ENCODE results near the gene RTN3.
"Not testable (repeated sequence)": the region's sequence is repeated elsewhere in the genome, so short reads cannot be mapped to it uniquely, and the experiment has no call there.

RTN3 gene

DNA sequence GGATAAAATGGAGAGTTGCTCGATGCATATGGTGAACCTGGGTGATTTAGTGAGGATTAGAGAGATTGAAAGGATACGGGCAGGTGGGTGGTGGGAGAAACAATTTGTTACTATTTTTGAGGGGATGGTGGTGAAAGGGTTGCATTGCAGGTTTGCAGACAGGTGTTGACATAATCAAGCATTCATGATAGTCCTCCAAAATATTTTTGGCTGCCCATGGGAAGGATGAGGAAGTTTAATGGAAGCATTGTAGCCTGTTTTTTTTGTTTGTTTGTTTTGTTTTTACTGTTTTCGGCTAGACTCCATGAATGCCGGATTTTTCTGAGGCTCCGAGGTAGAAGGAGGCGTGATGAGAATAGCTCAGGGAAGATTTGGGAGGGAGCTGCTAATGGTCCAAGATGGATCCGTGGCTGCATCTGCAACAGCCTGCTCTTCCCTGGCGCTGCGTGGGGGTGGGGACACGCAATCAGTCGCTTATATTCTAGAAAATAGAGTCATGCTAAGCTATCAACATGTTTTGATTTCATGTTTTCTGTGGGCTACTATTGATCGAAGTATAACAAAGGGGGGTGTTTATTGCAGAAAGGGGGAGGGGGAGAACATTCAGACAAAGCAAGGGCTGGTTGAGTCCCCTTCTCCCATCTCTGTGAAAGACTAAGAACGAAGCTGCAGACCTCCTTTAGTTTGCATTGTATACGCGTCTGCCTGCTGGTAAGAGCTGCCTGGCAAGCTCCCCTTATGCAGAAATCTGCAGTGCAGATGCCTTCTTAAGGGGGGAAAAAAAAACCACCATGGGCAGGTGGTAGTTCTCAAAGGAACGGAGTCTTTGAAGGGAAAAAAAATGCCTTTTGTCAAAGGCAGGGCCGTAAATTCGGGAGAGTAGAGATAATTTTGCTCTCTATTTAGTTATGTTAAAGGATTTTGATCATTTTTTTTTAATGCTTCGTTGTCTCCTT, 1.0 kb downstream of the RTN3 start:
- DNase-seq (ENCODE audit: low spot score) = peak; percentile 96

DNA sequence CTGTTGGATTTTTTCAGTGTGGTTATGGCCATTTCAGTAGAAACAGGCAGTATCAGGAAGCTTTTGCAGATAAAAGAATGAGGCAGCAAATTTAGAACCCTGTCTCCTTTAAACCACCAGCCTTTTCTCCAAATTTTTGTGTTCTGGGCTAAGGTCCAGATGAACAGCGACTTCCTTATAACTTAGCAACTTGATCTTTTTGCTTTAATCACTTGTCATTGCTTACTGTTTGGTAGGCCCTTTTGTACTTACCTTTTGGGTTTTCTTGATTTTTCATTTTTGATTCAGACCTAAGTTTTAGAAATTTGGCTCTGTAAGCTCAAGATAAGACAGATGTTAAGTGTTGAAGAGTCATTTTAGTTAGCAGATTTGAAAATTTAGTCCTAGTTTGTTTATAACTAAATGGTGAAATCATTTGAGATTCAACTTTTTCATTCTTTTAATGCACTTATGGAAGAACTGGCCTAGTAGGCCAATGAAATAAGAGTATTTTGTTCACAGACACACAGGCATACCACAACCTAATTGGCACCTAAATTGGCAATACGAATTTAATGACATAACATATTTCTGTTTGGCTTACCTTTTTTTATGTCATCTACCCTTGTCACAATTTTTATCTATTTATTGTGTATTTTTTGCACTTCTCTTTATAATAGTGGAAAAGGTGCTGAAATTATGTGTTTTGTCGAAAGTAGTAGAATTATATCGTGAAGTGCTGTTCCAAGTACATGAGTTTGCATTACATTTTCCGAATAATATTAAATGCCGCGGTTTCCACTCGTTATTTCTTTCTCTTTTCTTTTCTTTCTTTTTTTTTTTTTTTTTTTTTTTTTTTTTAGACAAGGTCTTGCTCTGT, 2.1 kb downstream of the RTN3 start:
- peak; percentile 10 for DNase-seq (ENCODE audit: low spot score)

DNA sequence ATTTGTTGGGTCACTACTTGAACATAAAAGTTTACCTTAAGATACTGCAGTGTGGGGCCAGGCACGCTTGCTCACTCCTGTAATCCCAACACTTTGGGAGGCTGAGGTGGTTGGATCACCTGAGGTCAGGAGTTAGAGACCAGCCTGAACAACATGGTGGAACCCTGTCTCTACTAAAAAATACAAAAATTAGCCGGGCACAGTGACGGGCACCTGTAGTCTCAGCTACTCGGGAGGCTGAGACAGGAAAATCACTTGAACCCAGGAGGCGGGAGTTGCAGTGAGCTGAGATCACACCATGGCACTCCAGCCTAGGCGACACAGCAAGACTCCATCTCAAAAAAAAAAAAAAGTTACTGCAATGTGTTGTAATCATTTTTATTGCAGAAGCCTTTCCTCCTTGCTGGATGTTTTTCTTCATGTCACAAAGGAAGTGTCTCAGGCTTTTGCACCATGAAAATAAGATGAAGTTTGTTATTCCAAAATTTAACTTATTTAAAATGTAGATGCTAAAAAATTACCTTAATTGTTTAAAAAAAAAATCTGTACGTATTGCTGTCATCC, 3.9 kb downstream of the RTN3 start:
- not testable (repeated sequence) for DNase-seq (ENCODE audit: low spot score)

- no peak for DNase-seq (ENCODE audit: low spot score)
Observed at GRCh38 chr11:63686926-63687325, 5.6 kb downstream of the RTN3 start.

DNA sequence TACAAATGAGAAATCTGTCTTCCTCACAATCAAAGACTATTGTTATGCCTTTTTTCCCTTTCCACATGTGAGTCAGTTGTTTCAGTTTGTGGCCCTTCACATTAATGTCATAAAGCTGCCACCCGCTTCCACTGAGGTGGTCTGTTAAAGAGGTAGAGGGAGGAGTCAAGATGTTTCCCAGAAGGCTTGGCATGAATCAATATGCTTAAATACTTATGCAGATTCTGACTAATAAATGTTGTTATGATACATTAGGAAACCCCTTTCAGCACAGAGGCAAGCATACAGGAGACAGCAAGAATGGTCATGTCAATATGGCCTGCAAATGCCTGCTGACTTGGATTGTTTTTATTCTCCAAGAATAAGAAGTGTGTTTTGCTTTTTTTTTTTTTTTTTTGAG, 6.5 kb downstream of the RTN3 start:
- DNase-seq (ENCODE audit: low spot score) = no peak

- no peak for DNase-seq (ENCODE audit: low spot score)
Observed at GRCh38 chr11:63694596-63694995, 13.3 kb downstream of the RTN3 start.

DNA sequence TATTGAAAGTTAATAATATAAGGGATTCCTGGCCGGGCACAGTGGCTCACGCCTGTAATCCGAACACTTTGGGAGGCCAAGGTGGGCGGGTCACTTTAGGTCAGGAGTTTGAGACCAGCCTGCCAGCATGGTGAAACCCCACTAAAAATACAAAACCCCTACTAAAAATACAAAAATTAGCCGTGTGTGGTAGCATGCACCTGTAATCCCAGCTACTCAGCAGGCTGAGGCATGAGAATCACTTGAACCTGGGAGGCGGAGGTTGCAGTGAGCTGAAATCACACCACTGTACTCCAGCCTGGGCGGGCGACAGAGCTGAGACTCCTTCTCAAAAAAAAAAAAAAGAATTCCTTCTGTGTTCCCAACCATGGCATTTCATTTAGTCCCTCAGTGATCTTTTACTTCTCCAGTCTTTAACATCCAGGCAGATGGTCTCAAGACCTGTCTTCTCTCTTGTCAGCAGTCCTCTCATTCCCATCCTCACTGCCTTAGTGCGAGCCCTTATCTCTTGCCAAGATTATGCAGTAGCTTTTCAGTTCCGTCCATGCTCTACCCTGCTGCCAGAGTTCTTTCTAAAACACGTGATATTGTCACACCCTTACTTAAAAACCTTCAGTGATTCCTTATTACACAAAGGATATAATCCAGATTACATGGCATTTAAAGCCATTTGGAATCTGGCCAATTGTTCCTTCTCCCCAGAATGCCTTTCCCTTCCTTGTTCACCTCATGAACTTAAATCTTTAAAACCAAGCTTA, 17.9 kb downstream of the RTN3 start:
- no peak for DNase-seq (ENCODE audit: low spot score)

GRCh38 chr11:63699896-63700295, 18.6 kb downstream of the RTN3 start:
- DNase-seq (ENCODE audit: low spot score) = no peak

- DNase-seq (ENCODE audit: low spot score) = no peak
Observed at GRCh38 chr11:63705526-63705925, 24.2 kb downstream of the RTN3 start.

DNA sequence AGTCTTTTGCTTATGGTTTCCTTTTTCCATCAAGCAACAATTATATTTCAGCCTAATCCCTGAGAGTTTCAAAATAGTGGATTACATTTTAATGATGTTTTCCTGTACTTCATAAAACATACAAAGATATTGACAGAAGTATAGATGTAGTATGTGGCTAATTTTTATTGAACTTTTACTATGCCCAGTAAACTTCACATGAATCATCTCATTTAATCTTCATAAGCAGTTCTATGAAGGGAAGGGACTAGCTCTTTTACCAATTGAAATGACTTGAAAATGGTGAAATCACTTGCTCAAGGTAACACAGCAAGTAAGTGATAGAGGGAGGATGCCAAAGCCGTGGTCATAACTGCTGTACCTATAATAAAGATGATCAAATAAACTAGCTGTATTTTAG, 27.5 kb downstream of the RTN3 start:
- no peak for DNase-seq (ENCODE audit: low spot score)

- DNase-seq (ENCODE audit: low spot score) = no peak
Observed at GRCh38 chr11:63709336-63709884, 28.1 kb downstream of the RTN3 start.

- no peak for DNase-seq (ENCODE audit: low spot score)
Observed at GRCh38 chr11:63710476-63711217, 29.3 kb downstream of the RTN3 start.

DNA sequence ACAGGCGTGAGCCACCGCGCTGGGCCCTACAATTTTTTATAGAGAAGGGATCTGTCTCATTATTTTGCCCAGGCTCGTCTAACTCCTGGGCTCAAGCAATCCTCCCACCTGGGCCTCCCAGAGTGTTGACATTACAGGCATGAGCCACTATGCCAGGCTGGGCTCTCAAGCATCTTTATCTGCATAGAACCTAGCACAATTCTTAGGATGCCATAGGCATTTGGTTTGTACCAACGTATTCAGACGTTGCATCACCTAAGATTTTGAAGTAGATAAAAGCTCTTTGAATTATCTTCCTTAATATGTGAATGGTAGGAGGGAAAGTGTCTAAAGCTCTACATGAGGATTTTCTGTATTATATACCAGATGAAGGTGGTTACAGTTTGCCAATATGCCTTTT, 30.5 kb downstream of the RTN3 start:
- no peak for DNase-seq (ENCODE audit: low spot score)

- DNase-seq (ENCODE audit: low spot score) = no peak
Observed at GRCh38 chr11:63713766-63714165, 32.5 kb downstream of the RTN3 start.

DNA sequence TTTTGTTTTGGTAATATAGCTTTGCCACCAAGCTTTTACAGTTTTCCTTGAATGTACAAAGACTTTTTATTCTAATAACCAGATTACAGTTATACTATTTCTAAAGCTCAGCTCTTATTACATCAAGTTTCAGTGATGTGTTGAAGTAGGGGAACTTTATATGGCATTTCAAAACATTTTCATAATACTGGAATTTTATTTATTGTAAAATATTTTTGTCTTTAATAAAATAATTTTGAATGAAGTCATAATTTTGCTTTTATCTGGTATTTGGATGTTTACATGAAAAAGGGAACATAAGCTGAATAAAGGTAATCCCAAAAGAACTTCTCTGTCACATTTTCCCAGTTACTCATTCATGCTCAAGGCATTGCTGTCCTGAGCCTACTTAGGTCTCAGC, 34.7 kb downstream of the RTN3 start:
- DNase-seq (ENCODE audit: low spot score) = no peak

DNA sequence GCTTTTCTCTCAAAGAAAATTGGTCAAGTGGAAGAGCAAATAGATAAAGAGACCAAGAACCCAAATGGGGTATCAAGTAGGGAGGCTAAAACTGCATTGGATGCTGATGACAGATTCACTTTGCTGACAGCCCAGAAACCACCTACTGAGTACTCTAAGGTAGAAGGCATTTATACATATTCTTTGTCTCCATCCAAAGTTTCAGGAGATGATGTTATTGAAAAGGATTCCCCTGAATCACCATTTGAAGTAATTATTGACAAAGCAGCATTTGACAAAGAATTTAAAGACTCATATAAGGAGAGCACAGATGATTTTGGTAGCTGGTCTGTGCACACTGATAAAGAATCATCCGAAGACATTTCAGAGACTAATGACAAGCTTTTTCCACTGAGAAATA, 37.7 kb downstream of the RTN3 start:
- DNase-seq (ENCODE audit: low spot score) = no peak

DNA sequence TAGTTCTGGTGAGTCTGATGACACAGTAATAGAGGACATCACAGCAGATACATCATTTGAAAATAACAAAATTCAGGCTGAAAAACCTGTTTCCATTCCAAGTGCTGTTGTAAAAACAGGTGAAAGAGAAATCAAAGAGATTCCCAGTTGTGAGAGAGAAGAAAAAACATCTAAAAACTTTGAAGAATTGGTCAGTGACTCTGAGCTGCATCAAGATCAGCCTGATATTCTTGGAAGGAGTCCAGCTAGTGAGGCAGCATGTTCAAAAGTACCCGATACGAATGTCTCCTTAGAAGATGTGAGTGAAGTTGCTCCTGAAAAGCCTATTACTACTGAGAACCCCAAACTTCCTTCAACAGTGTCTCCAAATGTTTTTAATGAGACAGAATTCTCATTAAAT, 38.7 kb downstream of the RTN3 start:
- DNase-seq (ENCODE audit: low spot score) = no peak

- no peak for DNase-seq (ENCODE audit: low spot score)
Observed at GRCh38 chr11:63720611-63721010, 39.3 kb downstream of the RTN3 start.

DNA sequence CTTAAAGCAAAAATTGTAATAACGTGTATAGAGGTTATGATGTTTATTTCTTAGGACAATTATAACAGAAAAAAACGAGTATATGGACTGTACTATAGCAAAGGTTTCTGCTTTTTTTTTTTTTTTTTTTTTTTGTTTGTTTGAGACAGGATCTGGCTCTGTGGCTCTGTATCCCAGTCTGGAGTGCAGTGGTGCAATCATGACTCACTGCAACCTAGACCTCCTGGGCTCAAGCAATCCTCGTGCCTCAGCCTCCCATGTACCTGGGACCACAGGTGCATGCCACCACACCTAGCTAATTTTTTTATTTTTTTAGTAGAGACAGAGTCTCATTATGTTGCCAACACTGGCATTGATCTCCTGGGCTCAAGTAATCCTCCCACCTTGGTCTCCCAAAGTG, 48.0 kb downstream of the RTN3 start:
- DNase-seq (ENCODE audit: low spot score) = no peak

GRCh38 chr11:63736864-63737263, 55.6 kb downstream of the RTN3 start:
- DNase-seq (ENCODE audit: low spot score) = no peak

- DNase-seq (ENCODE audit: low spot score) = no peak
Observed at GRCh38 chr11:63737718-63738117, 56.4 kb downstream of the RTN3 start.
